CD14-positive monocyte (primary cell): ENCODE measurements around the gene TMEM272. TPM values are rescaled to one million over a fixed set of nuclear protein-coding genes. Genes with fewer than 3 reads are reported as not detected.

Experiments
- DNase-seq, 3 donors: peaks; one replicate each; pipeline ENCODE4 v3.0.0-alpha.2; 2011 to 2022
- H2AFZ ChIP-seq: 2 replicates; pipeline ENCODE4 v1.6.0; 2012; ENCODE audit warnings: mild to moderate bottlenecking, low read depth, low read length, inconsistent platforms; ENCODE audit not compliant: insufficient read depth, poor library complexity, severe bottlenecking
- H3K27ac ChIP-seq, 2 donors: 1 replicate in 1 of 2; 2 replicates in 1 of 2; pipeline ENCODE4 v1.5.1; 2012 to 2013; ENCODE audit warnings: low read length in 2 of 2, control low read depth in 1 of 2, inconsistent platforms in 1 of 2, low read depth in 1 of 2, mild to moderate bottlenecking in 1 of 2
- H3K27me3 ChIP-seq, 2 donors: one replicate each; pipeline versions ENCODE4 v1.6.0 to v1.6.1; 2011 to 2013; ENCODE audit warnings: low read length in 2 of 2; ENCODE audit not compliant: control insufficient read depth in 2 of 2, insufficient read depth in 2 of 2
- H3K36me3 ChIP-seq, 2 donors: replicated peaks in 1 of 2; 1 replicate in 1 of 2; 2 replicates in 1 of 2; pipeline versions ENCODE4 v1.5.1 to v1.6.1; 2012 to 2013; ENCODE audit warnings: low read length in 2 of 2, control low read depth in 1 of 2, inconsistent platforms in 1 of 2, mild to moderate bottlenecking in 1 of 2; ENCODE audit not compliant: insufficient read depth in 2 of 2, control insufficient read depth in 1 of 2
- H3K4me1 ChIP-seq, 2 donors: 1 replicate in 1 of 2; 2 replicates in 1 of 2; pipeline versions ENCODE4 v1.5.1 to v1.6.1; 2012 to 2013; ENCODE audit warnings: low read length in 2 of 2, control low read depth in 1 of 2, inconsistent platforms in 1 of 2, mild to moderate bottlenecking in 1 of 2, moderate library complexity in 1 of 2; ENCODE audit not compliant: insufficient read depth in 2 of 2, control insufficient read depth in 1 of 2
- H3K4me2 ChIP-seq: replicated peaks from 2 replicates; pipeline ENCODE3; 2012; ENCODE audit warnings: low read length, moderate library complexity, mild to moderate bottlenecking; ENCODE audit not compliant: poor library complexity, severe bottlenecking; ENCODE audit errors: extremely low read depth
- H3K4me3 ChIP-seq, 3 experiments: fragments of 200-600 bp in 1 of 3; sonication (generic) in 1 of 3; replicated peaks in 1 of 3; 1 replicate in 2 of 3; 2 replicates in 1 of 3; pipeline ENCODE4 v1.5.1; 2011 to 2013; ENCODE audit warnings: low read length in 3 of 3, mild to moderate bottlenecking in 3 of 3, control low read depth in 2 of 3, low read depth in 2 of 3, inconsistent platforms in 1 of 3, moderate library complexity in 1 of 3
- H3K79me2 ChIP-seq: 2 replicates; pipeline ENCODE4 v1.6.0; 2012; ENCODE audit warnings: mild to moderate bottlenecking, control low read depth, inconsistent platforms, low read length, moderate library complexity; ENCODE audit not compliant: insufficient read depth
- H3K9ac ChIP-seq: 2 replicates; pipeline ENCODE4 v1.6.0; 2017; ENCODE audit warnings: low read length, mild to moderate bottlenecking; ENCODE audit not compliant: insufficient read depth, poor library complexity, severe bottlenecking
- H3K9me3 ChIP-seq, 2 donors: replicated peaks in 1 of 2; 1 replicate in 1 of 2; 2 replicates in 1 of 2; pipeline versions ENCODE4 v1.5.1 to v1.6.1; 2012 to 2013; ENCODE audit warnings: low read length in 2 of 2, control low read depth in 1 of 2; ENCODE audit not compliant: control insufficient read depth in 1 of 2, insufficient read depth in 1 of 2
- H4K20me1 ChIP-seq: 2 replicates; pipeline ENCODE4 v1.6.0; 2012; ENCODE audit warnings: mild to moderate bottlenecking, low read length, control low read depth, moderate library complexity; ENCODE audit not compliant: insufficient read depth
- H3K27ac Mint-ChIP-seq, 7 donors: one replicate each; pipeline ENCODE4 v1.8.0; 2020; ENCODE audit warnings: mild to moderate bottlenecking in 7 of 7, mixed read lengths in 7 of 7, moderate library complexity in 6 of 7, inconsistent platforms in 2 of 7
- H3K27me3 Mint-ChIP-seq, 3 donors: one replicate each; pipeline ENCODE4 v1.8.0; 2021 to 2022; ENCODE audit warnings: low read depth in 3 of 3, mild to moderate bottlenecking in 3 of 3, mixed read lengths in 3 of 3, moderate library complexity in 3 of 3, inconsistent platforms in 1 of 3
- H3K36me3 Mint-ChIP-seq, 2 donors: one replicate each; pipeline ENCODE4 v1.8.0; 2020; ENCODE audit warnings: mixed read lengths in 2 of 2, inconsistent platforms in 1 of 2, mild to moderate bottlenecking in 1 of 2
- H3K4me1 Mint-ChIP-seq: one replicate; pipeline ENCODE4 v1.8.0; 2020; ENCODE audit warnings: mild to moderate bottlenecking, mixed read lengths
- H3K4me3 Mint-ChIP-seq, 2 donors: one replicate each; pipeline ENCODE4 v1.8.0; 2020; ENCODE audit warnings: mild to moderate bottlenecking in 2 of 2, mixed read lengths in 2 of 2, moderate library complexity in 1 of 2
- H3K9me3 Mint-ChIP-seq, 7 donors: one replicate each; pipeline ENCODE4 v1.8.0; 2020 to 2022; ENCODE audit warnings: mixed read lengths in 7 of 7, mild to moderate bottlenecking in 6 of 7, moderate library complexity in 6 of 7, inconsistent platforms in 2 of 7
- CTCF ChIP-seq: fragments of 200-600 bp; IDR thresholded peaks from one replicate; pipeline ENCODE4 v1.8.0; 2022; ENCODE audit warnings: antibody characterized with exemption, mild to moderate bottlenecking
- WGBS: methylation state at CpG from one replicate; pipeline ENCODE4 v1.1.5; 2013; ENCODE audit warnings: missing lambda C conversion rate; ENCODE audit not compliant: insufficient coverage; 5-methylcytosine and 5-hydroxymethylcytosine counted together
- intact Hi-C, 2 donors: fragments of 100-400 bp; cut with micrococcal nuclease; formaldehyde crosslinking; loops; one replicate each; pipeline versions ENCODE4 v1.15.0 to v1.15.1; 2023
- polyA plus RNA-seq, 3 donors: library from polyadenylated mRNA; depleted of rRNA in 1 of 3; unstranded in 2 of 3; stranded (reverse) in 1 of 3; fragments of 300-500 nt in 2 of 3; fragments of >200 nt in 1 of 3; fragmentation: Illumina TruSeq in 2 of 3; gene quantifications; 1 replicate in 2 of 3; 2 replicates in 1 of 3; pipeline ENCODE4 v1.2.3, GENCODE V29; 2012 to 2021

TMEM272 gene
- polyA plus RNA-seq, 3 donors = 0.07 TPM; not detected in 2

GRCh38 chr13:51782026-51782710 is 62.8 kb downstream of the TMEM272 start:
- Mint-ChIP-seq H3K27ac (no peak overlapping the region), H3K4me3 (no peak overlapping the region), H3K9me3 (peaks cover 0 to under 1% (median 0%) of the 10 kb centered on the region in 7 donors), H3K36me3 (peaks cover 0 to 7% of the 10 kb centered on the region in 2 donors), H3K4me1 (peaks cover 13% of the 10 kb centered on the region), H3K27me3 (peaks cover 6 to 18% (median 13%) of the 10 kb centered on the region in 3 donors)
- Histone ChIP-seq H3K27me3 (peaks cover 0 to 11% of the 10 kb centered on the region in 2 donors), H3K27ac (no peak overlapping the region), H2AFZ (no peak overlapping the region), H4K20me1 (no peaks in the 10 kb centered on the region), H3K4me2 (no peak overlapping the region), H3K9ac (no peak overlapping the region), H3K4me3 (no peak overlapping the region), H3K79me2 (no peaks in the 10 kb centered on the region), H3K9me3 (no peaks in the 10 kb centered on the region), H3K36me3 (no peaks in the 10 kb centered on the region), H3K4me1 (peaks cover 0 to 7% of the 10 kb centered on the region in 2 donors)
- no peak for DNase-seq
- WGBS = 98% methylated on average over 14 of the region's 15 CpGs
- intact Hi-C loops = no loop called here
- no peak for TF ChIP-seq CTCF

GRCh38 chr13:51781246-51782022 is 63.5 kb downstream of the TMEM272 start:
- Histone ChIP-seq H3K9me3 (no peaks in the 10 kb centered on the region), H3K4me3 (no peak overlapping the region), H3K36me3 (no peaks in the 10 kb centered on the region), H3K27me3 (peaks cover 0 to 13% of the 10 kb centered on the region in 2 donors), H3K9ac (no peak overlapping the region), H3K4me1 (peaks cover 0 to 7% of the 10 kb centered on the region in 2 donors), H2AFZ (no peak overlapping the region), H4K20me1 (no peaks in the 10 kb centered on the region), H3K27ac (no peak overlapping the region), H3K79me2 (no peaks in the 10 kb centered on the region), H3K4me2 (no peak overlapping the region)
- intact Hi-C loops = no loop called here
- TF ChIP-seq CTCF = no peak
- 83% methylated on average over 8 of the region's 15 CpGs for WGBS
- peaks cover 0 to 3% (median 0%) of the 10 kb centered on the region in 7 donors for H3K9me3 Mint-ChIP-seq
- H3K27ac Mint-ChIP-seq = no peak overlapping the region
- H3K4me3 Mint-ChIP-seq = no peak overlapping the region
- peaks cover 0 to 7% of the 10 kb centered on the region in 2 donors for H3K36me3 Mint-ChIP-seq
- peaks cover 13% of the 10 kb centered on the region for H3K4me1 Mint-ChIP-seq
- no peak for DNase-seq
- peaks cover 8 to 25% (median 18%) of the 10 kb centered on the region in 3 donors for H3K27me3 Mint-ChIP-seq
